Measurements from ENCODE around the gene RAD51B.

RAD51B gene

GRCh38 chr14:68547305-68548193 is 728.0 kb downstream of the RAD51B start:
- DNase-seq: no peak

DNA sequence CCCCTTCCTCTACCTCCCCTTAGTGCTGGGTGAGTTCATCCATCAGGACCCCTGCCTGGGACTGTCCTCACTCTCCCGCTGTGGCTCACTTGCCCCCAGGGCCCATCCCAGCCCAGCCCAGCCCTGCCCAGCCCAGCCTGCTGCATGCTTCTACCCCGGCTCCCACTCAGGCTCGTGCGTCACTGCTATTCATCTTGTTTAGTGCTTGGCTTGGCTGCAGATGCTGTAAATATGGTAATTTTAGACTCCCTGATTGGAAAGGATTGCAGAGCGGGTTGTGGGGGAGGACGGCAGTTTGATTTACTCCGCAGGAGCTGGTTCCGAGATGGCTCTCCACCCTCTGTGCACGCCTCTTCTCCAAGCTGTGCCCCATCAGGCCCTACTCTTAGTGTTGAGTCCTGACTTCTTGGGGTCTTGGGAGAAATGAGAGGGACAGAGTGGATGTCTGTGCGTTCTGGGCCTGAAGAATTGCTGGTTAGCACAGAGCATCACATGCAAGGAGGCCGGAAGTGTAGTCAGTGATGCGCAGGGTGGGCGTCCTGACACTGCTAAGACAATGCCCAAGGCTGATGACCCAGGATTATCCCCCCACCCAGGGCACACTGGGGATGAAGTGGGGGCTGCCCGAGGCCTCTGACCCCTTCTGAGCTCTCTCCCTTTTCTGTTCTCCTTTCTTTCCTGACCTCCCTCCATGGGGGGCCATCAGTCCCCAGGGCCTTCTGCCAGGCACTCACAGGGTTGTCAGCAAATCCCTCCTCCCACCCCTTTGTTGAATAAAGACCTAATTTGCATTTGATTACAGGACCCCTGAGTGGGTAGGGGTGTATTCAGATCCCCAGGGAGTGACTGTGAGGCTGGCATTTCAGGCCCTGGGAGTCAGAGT is 728.9 kb downstream of the RAD51B start:
- no peak for DNase-seq

- DNase-seq: no peak
These were observed 730.7 kb downstream of the RAD51B start for GRCh38 chr14:68550338-68550715.

GRCh38 chr14:68551045-68551683 is 731.6 kb downstream of the RAD51B start:
- no peak for DNase-seq

DNA sequence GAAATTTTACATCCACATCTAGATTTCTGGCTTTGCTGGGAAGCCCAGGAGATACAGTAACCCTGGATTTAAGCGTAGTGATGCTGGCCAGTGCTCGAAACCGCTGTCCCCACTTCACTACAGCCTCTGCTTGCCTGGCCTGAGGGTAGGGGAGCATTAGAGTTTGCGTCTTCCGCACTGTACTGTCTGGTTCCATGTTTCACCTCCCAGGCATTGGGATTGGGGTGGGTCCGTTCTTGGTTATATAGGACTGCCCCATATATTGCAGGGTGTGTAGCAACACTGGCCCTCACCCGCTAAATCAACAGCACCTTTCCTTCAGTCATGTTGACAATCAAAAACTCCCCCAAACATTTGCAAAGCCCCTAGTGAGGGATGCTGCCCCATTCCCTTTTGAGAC is 732.5 kb downstream of the RAD51B start:
- DNase-seq: no peak

- no peak for DNase-seq
These were observed 733.0 kb downstream of the RAD51B start for GRCh38 chr14:68552602-68553001.

DNA sequence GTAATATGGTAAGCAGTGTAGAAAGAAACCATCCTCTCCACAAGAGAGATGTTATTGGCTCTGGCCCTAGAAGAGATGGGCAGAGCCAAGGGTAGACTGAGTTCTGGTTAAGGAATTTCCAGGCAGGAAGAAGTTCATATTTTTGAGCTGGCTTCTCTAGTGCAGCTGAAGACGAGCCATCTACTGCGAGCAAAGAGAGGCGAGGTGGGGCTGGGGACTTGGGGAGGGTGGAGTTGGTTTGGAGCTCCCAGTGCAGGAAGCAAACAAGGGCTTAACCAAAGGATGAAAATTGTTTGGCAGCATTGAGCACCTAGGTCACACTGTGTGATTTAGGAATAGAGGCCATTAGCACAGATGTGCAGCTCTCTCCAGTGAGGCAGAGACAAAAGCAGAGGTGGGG is 733.7 kb downstream of the RAD51B start:
- DNase-seq: no peak

- no peak for DNase-seq
These were observed 734.7 kb downstream of the RAD51B start for GRCh38 chr14:68554231-68554630.

GRCh38 chr14:68556253-68556652 is 736.7 kb downstream of the RAD51B start:
- DNase-seq: no peak

DNA sequence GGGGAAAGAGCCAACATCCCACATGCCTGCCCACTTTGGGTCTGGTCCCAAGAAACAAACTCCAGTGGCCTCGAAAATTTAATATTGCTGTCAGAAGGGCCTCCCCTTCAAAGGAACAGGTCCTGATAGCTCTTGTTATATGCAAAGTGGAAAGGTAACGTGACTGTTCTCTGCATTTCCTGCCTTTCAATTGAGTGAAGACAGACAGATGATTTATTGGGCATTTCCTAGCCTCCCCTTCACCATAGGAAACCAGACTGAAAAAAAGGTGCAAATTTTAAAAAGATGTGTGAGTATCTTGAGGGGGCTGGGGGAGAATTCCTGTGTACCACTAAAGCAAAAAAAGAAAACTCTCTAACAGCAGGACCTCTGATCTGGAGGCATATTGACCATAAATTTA is 738.1 kb downstream of the RAD51B start:
- no peak for DNase-seq

- no peak for DNase-seq
These were observed 738.5 kb downstream of the RAD51B start for GRCh38 chr14:68558096-68558495.

DNA sequence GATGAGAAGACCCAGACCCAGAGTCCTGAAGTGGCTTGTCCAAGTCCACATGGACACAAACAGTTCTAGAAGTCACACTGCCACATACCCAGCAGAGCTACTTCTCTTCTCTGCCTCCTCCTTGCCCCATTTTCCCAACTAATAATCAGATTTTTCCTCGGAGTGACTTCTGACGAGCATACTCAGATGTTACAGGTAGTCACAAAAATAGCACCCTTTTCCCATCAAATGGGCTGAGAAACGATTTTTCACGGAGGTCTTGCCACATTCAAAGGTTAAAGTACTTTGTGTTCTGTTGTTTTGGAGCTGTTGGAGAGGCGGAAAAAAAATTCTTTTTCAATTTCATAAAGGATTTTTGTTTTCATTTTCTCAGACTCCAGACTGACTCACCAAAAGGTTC is 740.4 kb downstream of the RAD51B start:
- DNase-seq: no peak

DNA sequence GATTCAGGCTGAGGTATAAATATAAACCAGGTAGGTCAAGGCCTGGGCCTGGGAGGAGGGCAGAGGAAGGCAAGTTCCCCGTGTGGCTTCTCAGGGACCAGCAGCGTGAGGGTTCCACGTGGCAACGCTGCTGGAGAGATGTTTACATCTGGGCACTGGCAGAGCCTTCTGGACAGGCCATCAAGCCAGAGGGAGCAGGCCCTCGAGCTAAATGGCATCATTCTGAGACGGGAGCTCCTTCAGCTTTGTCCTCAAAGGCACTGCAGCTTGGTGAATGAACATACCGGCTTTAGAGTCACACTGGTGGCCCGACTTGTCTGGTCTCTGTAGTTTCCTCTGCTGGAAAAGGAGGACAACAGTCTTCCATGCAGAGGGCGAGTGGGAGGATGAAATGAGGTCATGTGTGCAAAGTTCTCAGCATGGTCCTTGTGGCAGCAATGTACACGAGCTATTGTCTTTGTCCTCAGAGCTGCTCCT is 742.0 kb downstream of the RAD51B start:
- DNase-seq: no peak

- no peak for DNase-seq
These were observed 743.3 kb downstream of the RAD51B start for GRCh38 chr14:68562911-68563250.

DNA sequence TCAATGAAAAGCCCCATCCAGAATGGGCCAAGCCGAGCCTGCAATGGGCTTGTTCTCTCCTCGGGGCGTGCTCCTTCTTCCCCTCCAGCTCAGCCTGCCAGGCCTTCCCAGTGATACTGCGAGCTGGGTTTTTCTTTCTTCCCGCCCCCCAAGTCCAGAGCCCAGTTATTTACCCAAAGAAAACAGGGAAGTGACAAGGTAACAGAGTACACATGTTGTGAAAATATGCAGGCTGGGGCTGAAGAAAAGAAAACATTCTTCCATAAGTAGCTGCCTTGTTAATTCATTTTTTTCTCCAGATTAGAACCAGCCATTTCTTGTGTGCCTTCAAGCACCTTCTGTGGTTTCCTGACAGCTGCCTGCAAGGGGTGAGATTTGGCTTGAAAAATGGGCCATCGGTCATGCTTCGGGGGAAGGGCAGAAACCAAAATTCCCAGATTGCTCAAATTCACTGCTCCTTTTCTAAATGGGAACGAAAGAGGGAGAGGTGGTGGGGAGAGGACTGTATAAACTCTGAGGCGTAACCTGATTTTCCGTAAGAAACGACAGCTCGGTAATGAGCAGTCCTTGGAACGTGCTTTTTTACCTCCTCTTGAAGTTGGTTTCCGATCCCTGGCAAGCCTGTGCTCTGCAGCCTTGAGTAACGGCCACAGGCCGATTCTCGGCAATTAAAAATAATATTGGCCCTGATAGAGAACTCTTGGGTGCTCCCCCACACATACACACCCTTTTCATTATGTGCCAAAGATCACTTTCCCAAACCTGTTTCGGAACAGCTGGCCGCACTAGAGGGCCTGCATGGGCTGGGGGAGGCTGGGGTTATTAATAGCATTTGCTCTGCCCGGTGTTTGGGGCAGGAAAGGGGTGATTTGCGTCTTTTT is 743.9 kb downstream of the RAD51B start:
- DNase-seq: no peak

GRCh38 chr14:68564191-68564825 is 744.7 kb downstream of the RAD51B start:
- no peak for DNase-seq

DNA sequence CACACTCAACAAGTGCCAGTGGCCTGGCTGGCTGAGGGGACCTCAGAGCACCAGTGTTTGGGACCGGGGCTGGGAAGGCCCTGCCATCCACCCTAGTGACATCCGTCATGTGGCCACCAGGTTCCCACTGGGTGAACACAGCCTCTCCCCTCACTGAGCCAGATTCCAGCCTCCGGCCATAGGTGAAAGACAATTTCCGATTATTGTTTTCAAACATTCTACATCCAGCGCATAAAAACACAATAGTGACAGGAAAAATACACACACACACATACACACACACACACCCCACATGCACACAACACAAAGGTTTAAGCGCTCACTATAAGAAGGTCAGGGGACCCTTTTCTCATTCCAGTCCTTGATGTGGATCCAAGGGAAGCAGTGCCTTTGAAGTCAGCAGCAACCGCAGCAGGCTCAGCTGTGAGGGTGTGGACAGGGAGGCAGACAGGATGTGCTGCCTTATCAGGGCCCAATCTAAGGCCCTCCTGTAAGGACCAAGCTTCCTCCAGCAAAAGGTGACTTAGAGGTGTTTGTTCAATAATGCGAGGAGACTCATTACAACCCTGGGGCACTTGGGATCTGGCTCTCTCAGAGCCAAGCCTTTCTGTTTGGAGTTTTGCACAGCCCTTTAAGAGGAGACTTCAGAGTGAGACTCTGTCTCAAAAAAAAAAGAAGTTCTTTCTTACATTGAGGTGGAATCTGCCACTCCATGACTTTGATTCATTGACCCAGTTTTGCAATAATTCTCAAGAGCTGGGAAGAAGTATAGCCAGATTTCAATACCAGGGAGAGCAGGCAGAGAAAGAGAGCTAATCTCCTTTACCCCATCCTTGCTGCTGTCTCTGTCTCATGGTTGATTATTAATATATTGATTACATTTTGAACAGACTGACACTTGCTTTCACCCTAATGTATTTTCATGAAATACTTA is 745.5 kb downstream of the RAD51B start:
- DNase-seq: peak; percentile 5

DNA sequence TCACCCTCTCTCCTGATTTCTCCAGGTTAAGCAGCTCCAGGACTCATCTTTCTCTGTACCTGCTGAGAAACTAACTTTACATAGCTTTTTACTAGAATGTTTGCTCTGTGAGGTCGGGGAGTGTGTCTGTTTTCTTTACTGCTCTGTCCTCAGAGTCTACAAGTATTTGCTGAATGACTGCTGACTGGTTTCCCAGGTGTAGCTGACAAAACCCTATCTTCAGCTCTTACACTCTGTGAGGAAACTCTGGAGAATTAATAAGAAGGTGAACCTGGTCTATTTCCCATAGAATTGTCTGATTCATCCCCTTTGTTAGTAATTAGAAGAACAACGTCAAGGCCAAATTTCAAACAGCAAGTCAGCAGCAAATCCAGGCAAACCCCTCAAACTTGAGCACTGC is 746.5 kb downstream of the RAD51B start:
- no peak for DNase-seq

- no peak for DNase-seq
These were observed 749.6 kb downstream of the RAD51B start for GRCh38 chr14:68568907-68569897.

Measured in CD4-positive, alpha-beta T cell treated with Interleukin-21 for 1 hour (primary cell).